Esophagus muscularis mucosa (tissue), 4 donors: ENCODE measurements around the gene TMC2. TPM values are rescaled to one million over a fixed set of nuclear protein-coding genes. Genes with fewer than 3 reads are reported as not detected.

Experiments used
- DNase-seq: peaks from one replicate; pipeline ENCODE4 v3.0.0-alpha.2; 2017; ENCODE audit errors: extremely low spot score
- H3K27ac ChIP-seq, 4 donors: fragments of 200-600 bp; sonication (generic); replicated peaks in 1 of 4; 1 replicate in 3 of 4; 2 replicates in 1 of 4; pipeline ENCODE4 v1.5.1; 2016 to 2019; ENCODE audit warnings: mild to moderate bottlenecking in 1 of 4
- H3K27me3 ChIP-seq, 4 donors: fragments of 200-600 bp; sonication (generic); one replicate each; pipeline versions ENCODE4 v1.5.1 to v1.6.0; 2016 to 2019
- H3K36me3 ChIP-seq, 4 donors: fragments of 200-600 bp; sonication (generic); one replicate each; pipeline ENCODE4 v1.5.1; 2016 to 2019
- H3K4me1 ChIP-seq, 4 donors: fragments of 200-600 bp; sonication (generic); one replicate each; pipeline ENCODE4 v1.5.1; 2016 to 2019
- H3K4me3 ChIP-seq, 4 donors: fragments of 200-600 bp; sonication (generic); 1 replicate in 2 of 4; 2 replicates in 2 of 4; pipeline ENCODE4 v1.5.1; 2016 to 2019; ENCODE audit warnings: mild to moderate bottlenecking in 4 of 4, moderate library complexity in 1 of 4
- H3K9me3 ChIP-seq, 4 donors: fragments of 200-600 bp; sonication (generic); 1 replicate in 3 of 4; 2 replicates in 1 of 4; pipeline ENCODE4 v1.5.1; 2016 to 2019
- EP300 ChIP-seq: sonication (generic); formaldehyde crosslinking; IDR thresholded peaks from one replicate; pipeline ENCODE4 v1.6.1; 2017; ENCODE audit warnings: antibody characterized with exemption
- POLR2A ChIP-seq: fragments of 450-650 bp; IDR thresholded peaks from one replicate; pipeline ENCODE4 v1.6.1; 2017; ENCODE audit warnings: antibody characterized with exemption, moderate library complexity, mild to moderate bottlenecking, low read depth
- POLR2AphosphoS5 ChIP-seq, 2 donors: sonication (generic); formaldehyde crosslinking; IDR thresholded peaks; one replicate each; pipeline ENCODE4 v1.6.1; 2017; ENCODE audit warnings: antibody characterized with exemption in 2 of 2
- WGBS: methylation state at CpG from one replicate; pipeline ENCODE4 v1.1.5; 2018; 5-methylcytosine and 5-hydroxymethylcytosine counted together
- intact Hi-C: fragments of 100-400 bp; cut with DNase I; formaldehyde crosslinking; loops from one replicate; pipeline ENCODE4 v1.15.1; 2023
- total RNA-seq, 4 donors: library from RNA; depleted of rRNA; stranded (reverse); fragments of >200 nt; gene quantifications; one replicate each; pipeline versions ENCODE4 v1.1.0 to v1.2.1, GENCODE V29; 2016
- TF ChIP-seq, protein P1 (sequence below), 3 experiments: fragments of 200-600 bp in 2 of 3; fragments of 450-650 bp in 1 of 3; sonication (generic) in 2 of 3; IDR thresholded peaks; one replicate each; pipeline ENCODE4 v1.5.1; 2017 to 2019; ENCODE audit warnings: antibody characterized with exemption in 3 of 3, mild to moderate bottlenecking in 2 of 3, moderate library complexity in 1 of 3

Gene TMC2
- total RNA-seq, 4 donors from 2014 or later, result 0.19 to 0.34 TPM; not detected in 2

DNA sequence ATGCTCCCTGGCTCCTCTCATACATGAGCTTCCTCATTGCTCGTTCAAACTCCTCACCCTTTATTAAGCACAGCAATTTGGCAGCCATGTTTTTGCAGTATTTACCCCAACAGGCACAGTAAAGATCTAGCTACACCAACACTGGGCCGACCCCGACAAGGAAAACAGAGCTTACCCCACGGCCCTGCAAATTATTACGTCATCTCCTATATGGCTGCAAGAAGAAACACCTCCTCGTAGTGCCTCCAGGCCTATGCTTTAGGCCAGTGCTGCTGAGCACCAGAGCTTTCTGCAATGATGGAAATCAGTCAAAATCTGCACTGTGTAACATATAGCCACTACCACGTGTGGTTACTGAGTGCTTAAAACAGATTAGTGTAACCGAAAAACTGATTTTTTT, 26.7 kb downstream of the TMC2 start:
- Histone ChIP-seq H3K27me3 (peaks cover 0 to 77% (median 15%) of the 10 kb centered on the region in 4 donors), H3K9me3 (no peaks in the 10 kb centered on the region), H3K36me3 (no peaks in the 10 kb centered on the region), H3K27ac (no peak overlapping the region), H3K4me1 (peaks cover 7 to 12% (median 11%) of the 10 kb centered on the region in 4 donors), H3K4me3 (no peak overlapping the region)
- DNase-seq, result no peak
- intact Hi-C loops, result no loop called here
- WGBS, result 74% methylated on average over 8 of the region's 8 CpGs
- TF ChIP-seq POLR2A (no peak), EP300 (no peak), POLR2AphosphoS5 (IDR thresholded peaks at IDR 0.05) (no peak)
- TF ChIP-seq, protein P1, sequence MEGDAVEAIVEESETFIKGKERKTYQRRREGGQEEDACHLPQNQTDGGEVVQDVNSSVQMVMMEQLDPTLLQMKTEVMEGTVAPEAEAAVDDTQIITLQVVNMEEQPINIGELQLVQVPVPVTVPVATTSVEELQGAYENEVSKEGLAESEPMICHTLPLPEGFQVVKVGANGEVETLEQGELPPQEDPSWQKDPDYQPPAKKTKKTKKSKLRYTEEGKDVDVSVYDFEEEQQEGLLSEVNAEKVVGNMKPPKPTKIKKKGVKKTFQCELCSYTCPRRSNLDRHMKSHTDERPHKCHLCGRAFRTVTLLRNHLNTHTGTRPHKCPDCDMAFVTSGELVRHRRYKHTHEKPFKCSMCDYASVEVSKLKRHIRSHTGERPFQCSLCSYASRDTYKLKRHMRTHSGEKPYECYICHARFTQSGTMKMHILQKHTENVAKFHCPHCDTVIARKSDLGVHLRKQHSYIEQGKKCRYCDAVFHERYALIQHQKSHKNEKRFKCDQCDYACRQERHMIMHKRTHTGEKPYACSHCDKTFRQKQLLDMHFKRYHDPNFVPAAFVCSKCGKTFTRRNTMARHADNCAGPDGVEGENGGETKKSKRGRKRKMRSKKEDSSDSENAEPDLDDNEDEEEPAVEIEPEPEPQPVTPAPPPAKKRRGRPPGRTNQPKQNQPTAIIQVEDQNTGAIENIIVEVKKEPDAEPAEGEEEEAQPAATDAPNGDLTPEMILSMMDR (IDR thresholded peaks at IDR 0.05), result no peak

DNA sequence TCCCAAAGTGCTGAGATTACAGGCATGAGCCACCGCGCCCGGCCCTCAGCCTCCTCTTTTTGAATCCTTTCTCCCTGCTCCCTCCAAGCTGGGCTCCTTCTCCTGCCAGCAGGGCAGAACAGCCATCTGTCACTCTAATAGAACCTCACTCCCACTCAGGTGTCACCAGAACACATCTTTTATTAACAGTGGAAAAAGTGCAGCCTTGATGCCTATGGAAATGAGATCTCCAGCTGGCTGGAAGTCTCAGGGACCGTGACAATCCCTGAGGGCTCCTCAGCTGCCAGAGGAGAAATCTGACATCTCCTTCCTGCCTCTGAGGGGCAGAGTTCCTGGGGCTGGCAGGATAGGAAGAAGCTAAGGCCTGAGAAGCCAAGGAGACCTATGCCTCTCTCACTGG, 28.0 kb downstream of the TMC2 start:
- H3K27me3 ChIP-seq, result peaks cover 0 to 73% (median 6%) of the 10 kb centered on the region in 4 donors
- no peak for DNase-seq
- H3K9me3 ChIP-seq, result no peaks in the 10 kb centered on the region
- 65% methylated on average over 4 of the region's 4 CpGs for WGBS
- intact Hi-C loops, result no loop called here
- no peaks in the 10 kb centered on the region for H3K4me1 ChIP-seq
- H3K27ac ChIP-seq, result no peak overlapping the region
- no peak overlapping the region for H3K4me3 ChIP-seq
- no peaks in the 10 kb centered on the region for H3K36me3 ChIP-seq
- TF ChIP-seq POLR2A, result no peak

DNA sequence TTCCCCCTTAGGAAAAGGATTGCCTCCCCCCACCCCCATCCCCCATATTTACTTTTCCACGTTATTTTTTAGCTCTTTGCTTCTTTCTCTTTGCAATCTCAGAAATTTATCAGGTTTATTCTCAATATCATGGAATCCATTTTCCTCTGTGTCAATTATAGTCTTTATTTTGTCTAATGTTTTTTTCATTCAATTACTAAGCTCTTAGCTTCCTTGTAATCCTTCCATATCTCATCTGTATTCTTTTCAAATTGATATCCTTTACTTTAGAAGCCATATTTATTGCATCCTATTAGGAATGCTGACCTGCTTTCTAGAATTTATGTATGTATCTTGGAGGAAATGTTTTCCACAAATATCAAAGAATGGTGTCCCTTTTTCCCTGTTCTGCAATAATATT, 39.3 kb downstream of the TMC2 start:
- peaks cover 0 to 30% (median 0%) of the 10 kb centered on the region in 4 donors for H3K27me3 ChIP-seq
- TF ChIP-seq POLR2AphosphoS5 (IDR thresholded peaks at IDR 0.05), result no peak
- no peak for TF ChIP-seq POLR2A
- no peak for TF ChIP-seq EP300
- TF ChIP-seq, protein P1 (IDR thresholded peaks at IDR 0.05), result no peak
- no peak overlapping the region for H3K4me3 ChIP-seq
- WGBS, result 31% methylated on average over 1 of the region's 1 CpG
- no peaks in the 10 kb centered on the region for H3K36me3 ChIP-seq
- no peak for DNase-seq
- H3K9me3 ChIP-seq, result no peaks in the 10 kb centered on the region
- H3K4me1 ChIP-seq, result no peaks in the 10 kb centered on the region
- no peak overlapping the region for H3K27ac ChIP-seq
- intact Hi-C loops, result no loop called here

DNA sequence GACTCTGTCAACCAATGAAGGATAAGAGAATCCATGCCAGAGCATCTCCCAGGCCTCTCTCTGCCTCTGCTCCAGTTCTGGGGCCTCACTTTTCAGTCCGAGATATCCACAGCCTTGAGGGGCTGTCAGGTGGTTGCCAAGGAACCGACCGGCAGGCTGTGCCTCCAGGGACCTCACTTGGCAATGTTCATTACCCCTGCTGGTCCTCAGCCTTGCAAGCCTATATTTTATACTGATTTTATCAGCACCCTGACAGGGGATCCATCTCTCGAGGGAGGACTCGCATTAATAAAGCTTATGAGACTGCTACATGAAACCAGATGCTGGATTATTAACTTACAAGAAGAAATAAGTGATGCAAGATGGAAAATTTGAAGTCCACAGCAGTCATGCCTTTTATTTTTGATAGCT, 39.9 kb downstream of the TMC2 start:
- peak; percentile 77 for DNase-seq
- 73% methylated on average over 5 of the region's 5 CpGs for WGBS
- TF ChIP-seq EP300 (no peak), POLR2AphosphoS5 (IDR thresholded peaks at IDR 0.05) (no peak), POLR2A (no peak)
- TF ChIP-seq, protein P1 (IDR thresholded peaks at IDR 0.05), result no peak
- no peak overlapping the region for H3K27ac ChIP-seq
- peaks cover 0 to 31% (median 0%) of the 10 kb centered on the region in 4 donors for H3K27me3 ChIP-seq
- intact Hi-C loops, result no loop called here
- no peaks in the 10 kb centered on the region for H3K36me3 ChIP-seq
- H3K9me3 ChIP-seq, result no peaks in the 10 kb centered on the region
- no peaks in the 10 kb centered on the region for H3K4me1 ChIP-seq
- no peak overlapping the region for H3K4me3 ChIP-seq

DNA sequence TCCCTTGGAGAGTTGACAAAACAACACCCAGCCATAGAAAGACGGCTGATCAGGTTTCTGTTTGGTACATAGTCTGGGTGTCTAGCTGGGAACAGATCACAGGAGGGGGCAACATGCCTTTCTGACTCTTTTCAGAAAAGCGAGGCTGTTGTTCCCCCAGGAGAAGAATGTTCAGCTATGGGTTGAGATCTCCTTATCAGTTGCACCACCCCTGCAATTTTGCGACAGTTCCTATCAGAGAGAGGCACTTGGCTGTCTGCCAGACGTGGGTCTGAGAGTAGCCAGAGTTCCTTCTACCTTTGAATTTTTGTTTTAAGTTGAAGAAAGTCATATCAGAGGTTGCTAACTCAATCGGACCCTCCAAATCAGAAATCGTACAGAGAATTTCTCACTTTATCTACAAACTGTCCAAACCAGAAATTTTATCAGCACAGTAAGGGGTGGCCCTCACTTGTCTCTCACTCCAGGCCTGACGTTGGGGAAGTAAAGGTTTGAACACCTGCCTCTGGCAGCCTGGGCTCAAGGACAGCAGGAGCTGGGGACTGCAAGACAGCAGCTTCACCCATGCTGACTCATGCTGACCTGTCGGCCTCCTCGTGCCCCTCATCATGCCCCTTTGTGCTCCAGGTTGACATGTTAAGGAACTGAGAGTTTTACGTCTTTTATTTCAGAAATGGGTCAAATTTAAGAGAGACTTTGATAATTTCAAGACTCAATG, 42.3 kb downstream of the TMC2 start:
- intact Hi-C loops, result no loop called here
- TF ChIP-seq POLR2AphosphoS5 (IDR thresholded peaks at IDR 0.05), result no peak
- TF ChIP-seq POLR2A, result no peak
- TF ChIP-seq, protein P1 (IDR thresholded peaks at IDR 0.05), result no peak
- no peak for TF ChIP-seq EP300
- H3K4me1 ChIP-seq, result no peaks in the 10 kb centered on the region
- DNase-seq, result peak; percentile 70
- H3K27ac ChIP-seq, result no peak overlapping the region
- no peaks in the 10 kb centered on the region for H3K36me3 ChIP-seq
- peaks cover 0 to 45% (median 0%) of the 10 kb centered on the region in 4 donors for H3K27me3 ChIP-seq
- H3K4me3 ChIP-seq, result no peak overlapping the region
- 63% methylated on average over 10 of the region's 10 CpGs for WGBS
- H3K9me3 ChIP-seq, result no peaks in the 10 kb centered on the region
